ENCODE results near the gene LDB2.

DNA sequence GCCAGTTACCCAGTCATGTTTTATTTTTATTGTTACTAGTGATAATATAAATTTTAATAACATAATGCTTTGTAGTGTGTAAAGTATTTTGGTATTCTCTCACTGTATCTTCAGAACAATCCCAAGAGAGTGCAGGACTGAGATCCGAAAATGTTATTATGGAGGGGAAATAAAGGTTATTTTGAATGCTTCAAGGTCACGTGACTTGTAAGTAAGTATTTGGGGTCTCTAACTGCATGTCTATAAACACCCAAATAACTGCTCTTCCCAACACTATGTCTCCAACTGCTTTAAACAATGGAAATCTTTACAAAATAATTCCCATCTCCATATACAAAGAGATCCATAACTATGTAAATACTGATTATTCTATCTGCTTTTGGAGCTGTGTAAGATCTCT is 302.2 kb downstream of the LDB2 start:
- TF ChIP-seq, protein P1, sequence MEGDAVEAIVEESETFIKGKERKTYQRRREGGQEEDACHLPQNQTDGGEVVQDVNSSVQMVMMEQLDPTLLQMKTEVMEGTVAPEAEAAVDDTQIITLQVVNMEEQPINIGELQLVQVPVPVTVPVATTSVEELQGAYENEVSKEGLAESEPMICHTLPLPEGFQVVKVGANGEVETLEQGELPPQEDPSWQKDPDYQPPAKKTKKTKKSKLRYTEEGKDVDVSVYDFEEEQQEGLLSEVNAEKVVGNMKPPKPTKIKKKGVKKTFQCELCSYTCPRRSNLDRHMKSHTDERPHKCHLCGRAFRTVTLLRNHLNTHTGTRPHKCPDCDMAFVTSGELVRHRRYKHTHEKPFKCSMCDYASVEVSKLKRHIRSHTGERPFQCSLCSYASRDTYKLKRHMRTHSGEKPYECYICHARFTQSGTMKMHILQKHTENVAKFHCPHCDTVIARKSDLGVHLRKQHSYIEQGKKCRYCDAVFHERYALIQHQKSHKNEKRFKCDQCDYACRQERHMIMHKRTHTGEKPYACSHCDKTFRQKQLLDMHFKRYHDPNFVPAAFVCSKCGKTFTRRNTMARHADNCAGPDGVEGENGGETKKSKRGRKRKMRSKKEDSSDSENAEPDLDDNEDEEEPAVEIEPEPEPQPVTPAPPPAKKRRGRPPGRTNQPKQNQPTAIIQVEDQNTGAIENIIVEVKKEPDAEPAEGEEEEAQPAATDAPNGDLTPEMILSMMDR (IDR thresholded peaks at IDR 0.05; ENCODE audit: low read length), result no peak
- TF ChIP-seq EZH2 (optimal IDR thresholded peaks at IDR 0.05; ENCODE audit: low read depth, low read length), result no peak

All from MM.1S (cell line).